GM06990 (cell line): ENCODE results near the gene ABCC4.

Experiments used
- DNase-seq: peaks from one replicate; pipeline ENCODE4 v3.0.0-alpha.2; 2011; ENCODE audit not compliant: insufficient read length; ENCODE audit errors: extremely low read depth
- H3K27me3 ChIP-seq: replicated peaks from 2 replicates; pipeline ENCODE4 v1.6.0; 2011; ENCODE audit warnings: low read length; ENCODE audit not compliant: control insufficient read depth, insufficient read depth
- H3K36me3 ChIP-seq: 2 replicates; pipeline ENCODE4 v1.5.1; 2011; ENCODE audit warnings: low read length; ENCODE audit not compliant: control insufficient read depth, insufficient read depth
- H3K4me3 ChIP-seq: replicated peaks from 2 replicates; pipeline ENCODE4 v1.5.1; 2011; ENCODE audit warnings: low read depth, mild to moderate bottlenecking, control low read depth, low read length
- TF ChIP-seq, protein P1 (sequence below): IDR thresholded peaks from 2 replicates; pipeline ENCODE4 v1.5.1; 2011; ENCODE audit warnings: low read length, control low read depth, mild to moderate bottlenecking, inconsistent platforms; ENCODE audit not compliant: insufficient read depth, poor library complexity, severe bottlenecking

Gene ABCC4

DNA sequence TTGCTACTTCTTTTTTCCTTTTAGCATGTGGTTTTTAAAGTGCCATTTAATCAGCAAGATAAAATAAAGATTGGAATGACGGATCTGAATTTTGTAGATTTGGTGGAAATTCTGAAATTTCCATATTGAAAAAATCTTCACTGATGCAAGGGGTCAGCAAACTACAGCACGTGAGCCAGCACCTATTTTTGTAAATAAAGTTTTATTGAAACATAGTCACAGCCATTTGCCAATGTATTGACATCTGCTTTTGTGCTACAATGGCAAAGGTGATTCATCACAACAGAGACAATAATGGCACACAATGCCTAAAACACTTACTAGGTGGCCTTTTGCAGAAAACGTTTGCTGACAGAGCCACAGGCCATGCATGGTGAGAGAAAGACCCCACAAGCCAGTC lies 226.4 kb downstream of the ABCC4 start:
- Histone ChIP-seq H3K27me3 (no peaks in the 10 kb centered on the region), H3K36me3 (peaks cover 13% of the 10 kb centered on the region), H3K4me3 (no peak overlapping the region)
- DNase-seq, result no peak
- TF ChIP-seq, protein P1, sequence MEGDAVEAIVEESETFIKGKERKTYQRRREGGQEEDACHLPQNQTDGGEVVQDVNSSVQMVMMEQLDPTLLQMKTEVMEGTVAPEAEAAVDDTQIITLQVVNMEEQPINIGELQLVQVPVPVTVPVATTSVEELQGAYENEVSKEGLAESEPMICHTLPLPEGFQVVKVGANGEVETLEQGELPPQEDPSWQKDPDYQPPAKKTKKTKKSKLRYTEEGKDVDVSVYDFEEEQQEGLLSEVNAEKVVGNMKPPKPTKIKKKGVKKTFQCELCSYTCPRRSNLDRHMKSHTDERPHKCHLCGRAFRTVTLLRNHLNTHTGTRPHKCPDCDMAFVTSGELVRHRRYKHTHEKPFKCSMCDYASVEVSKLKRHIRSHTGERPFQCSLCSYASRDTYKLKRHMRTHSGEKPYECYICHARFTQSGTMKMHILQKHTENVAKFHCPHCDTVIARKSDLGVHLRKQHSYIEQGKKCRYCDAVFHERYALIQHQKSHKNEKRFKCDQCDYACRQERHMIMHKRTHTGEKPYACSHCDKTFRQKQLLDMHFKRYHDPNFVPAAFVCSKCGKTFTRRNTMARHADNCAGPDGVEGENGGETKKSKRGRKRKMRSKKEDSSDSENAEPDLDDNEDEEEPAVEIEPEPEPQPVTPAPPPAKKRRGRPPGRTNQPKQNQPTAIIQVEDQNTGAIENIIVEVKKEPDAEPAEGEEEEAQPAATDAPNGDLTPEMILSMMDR, result no peak

DNA sequence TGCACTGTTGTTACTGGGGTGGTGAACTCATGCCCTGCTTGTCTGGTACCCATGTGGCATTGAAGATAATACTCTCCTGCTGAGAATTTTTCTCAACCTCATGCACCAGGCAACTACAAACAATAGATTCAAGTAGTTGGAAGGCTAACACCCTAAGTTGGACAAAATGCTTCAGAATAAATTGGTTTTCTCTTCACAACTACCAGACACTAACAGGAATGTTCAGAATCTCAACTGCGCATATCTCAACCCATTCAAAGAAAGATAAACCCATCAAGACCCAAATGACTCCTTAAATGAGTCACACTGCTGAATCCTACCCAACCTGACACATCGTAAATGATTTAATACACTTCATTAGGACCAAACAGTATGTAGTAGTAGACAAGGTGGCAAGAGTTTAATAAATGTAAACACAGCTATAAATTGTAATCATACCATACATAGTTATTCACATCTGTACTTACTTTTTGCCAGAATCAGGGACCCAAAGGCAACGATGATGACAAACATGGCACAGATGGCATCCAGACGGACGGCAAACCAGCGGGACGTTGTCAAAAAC lies 227.4 kb downstream of the ABCC4 start:
- Histone ChIP-seq H3K27me3 (no peaks in the 10 kb centered on the region), H3K36me3 (peaks cover 13% of the 10 kb centered on the region), H3K4me3 (no peak overlapping the region)
- DNase-seq, result no peak
- TF ChIP-seq, protein P1, result no peak

DNA sequence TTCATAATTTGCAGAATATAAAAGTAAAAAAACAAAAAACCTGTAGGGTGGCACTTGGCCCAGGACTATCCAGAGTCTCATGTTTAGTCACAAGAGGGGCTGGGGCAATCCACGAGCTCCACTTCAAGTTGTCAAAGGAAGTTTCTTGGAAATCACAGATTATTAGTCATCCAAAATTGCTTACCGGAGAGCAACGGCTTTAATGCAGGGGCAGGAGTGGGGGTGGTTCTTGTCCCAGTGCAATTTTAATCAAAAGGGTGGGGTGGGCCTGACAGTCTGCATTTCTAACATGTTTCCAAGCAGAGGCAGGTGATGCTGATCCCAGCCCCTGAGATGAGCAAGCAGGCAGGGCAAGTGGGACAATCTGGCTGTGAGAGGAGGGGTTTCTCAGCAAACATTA lies 233.9 kb downstream of the ABCC4 start:
- H3K36me3 ChIP-seq, result peaks cover 7% of the 10 kb centered on the region
- no peaks in the 10 kb centered on the region for H3K27me3 ChIP-seq
- DNase-seq, result no peak
- no peak overlapping the region for H3K4me3 ChIP-seq
- TF ChIP-seq, protein P1, result no peak

DNA sequence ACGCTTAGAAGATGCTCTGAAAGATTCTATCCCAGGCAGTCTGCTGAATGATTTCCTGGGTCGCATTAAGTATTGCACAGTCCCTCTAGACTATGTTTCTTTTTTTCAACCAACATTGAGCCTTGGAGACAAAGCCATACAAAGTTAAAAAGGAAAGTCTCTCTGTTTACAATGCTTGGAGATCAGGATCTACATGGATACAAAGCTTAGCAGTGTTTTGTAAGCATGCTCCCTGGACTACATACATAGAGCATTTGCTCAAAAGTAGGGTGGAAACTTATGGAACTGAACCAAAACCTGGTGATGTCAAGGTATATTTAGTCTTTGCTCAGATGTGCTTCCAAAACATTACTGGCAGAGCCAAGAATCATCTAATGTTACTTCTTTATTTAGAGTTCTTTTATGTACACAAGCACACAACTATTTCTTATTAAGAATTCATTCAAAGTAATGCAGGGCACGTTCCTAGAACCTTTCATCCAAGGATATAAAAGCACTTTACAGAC lies 241.2 kb downstream of the ABCC4 start:
- TF ChIP-seq, protein P1, result no peak
- Histone ChIP-seq H3K4me3 (no peak overlapping the region), H3K36me3 (no peaks in the 10 kb centered on the region; the same call in none of the 2 replicates), H3K27me3 (no peaks in the 10 kb centered on the region)
- no peak for DNase-seq

DNA sequence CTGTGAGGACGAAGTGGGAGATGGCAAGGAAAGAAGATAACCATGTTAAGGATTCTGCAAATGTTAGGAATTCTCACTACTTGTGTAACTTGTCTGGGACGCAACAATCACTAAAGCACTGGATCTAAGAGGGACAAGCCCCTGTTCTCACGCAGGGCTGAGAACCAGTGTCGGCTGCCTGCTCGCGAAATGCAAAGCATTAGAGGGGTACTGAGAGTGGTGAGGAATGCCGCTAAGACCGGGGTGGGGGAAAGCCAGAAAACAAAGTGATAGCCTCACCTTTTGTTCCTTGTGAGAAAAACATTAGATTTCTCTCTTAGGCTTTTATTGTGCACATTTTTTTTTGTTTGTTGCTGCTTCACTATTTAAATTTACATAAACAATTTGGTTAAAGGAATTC lies 241.9 kb downstream of the ABCC4 start:
- H3K4me3 ChIP-seq, result no peak overlapping the region
- DNase-seq, result no peak
- no peaks in the 10 kb centered on the region for H3K27me3 ChIP-seq
- TF ChIP-seq, protein P1, result no peak
- no peaks in the 10 kb centered on the region; the same call in none of the 2 replicates for H3K36me3 ChIP-seq

DNA sequence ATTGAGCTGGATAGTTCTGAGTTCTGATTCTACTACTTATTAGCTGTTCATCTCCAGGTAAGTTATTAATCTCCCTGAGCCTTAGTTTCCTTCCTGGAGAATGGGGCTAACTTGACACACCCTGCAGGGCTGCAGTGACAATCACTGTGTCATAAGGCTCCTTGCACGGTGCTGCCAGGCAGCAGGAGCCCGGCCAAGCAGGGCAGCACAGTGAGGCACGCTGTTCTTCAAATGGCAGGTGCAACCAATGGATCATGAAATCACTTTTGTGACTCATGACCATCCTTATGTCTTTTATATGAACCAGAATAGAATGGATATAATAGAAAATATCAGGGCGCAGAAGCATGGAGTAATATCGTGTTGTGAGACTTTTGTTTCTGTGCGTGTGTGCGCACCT lies 242.6 kb downstream of the ABCC4 start:
- TF ChIP-seq, protein P1, result no peak
- H3K27me3 ChIP-seq, result no peaks in the 10 kb centered on the region

More for the DNA sequence above, 242.6 kb downstream of the ABCC4 start:
- no peak for DNase-seq
- Histone ChIP-seq H3K36me3 (no peaks in the 10 kb centered on the region; the same call in none of the 2 replicates), H3K4me3 (no peak overlapping the region)
